Endothelial cell of hepatic sinusoid (primary cell): Measurements from ENCODE around the gene TUBD1.
"Not testable (repeated sequence)": the region's sequence is repeated elsewhere in the genome, so short reads cannot be mapped to it uniquely, and the experiment has no call there.

Source experiments
- in situ Hi-C: cut with HindIII; loops from 2 replicates; pipeline ENCODE4 v1.10.0; 2017; ENCODE audit warnings: low sequenced_read_pairs

TUBD1 gene

DNA sequence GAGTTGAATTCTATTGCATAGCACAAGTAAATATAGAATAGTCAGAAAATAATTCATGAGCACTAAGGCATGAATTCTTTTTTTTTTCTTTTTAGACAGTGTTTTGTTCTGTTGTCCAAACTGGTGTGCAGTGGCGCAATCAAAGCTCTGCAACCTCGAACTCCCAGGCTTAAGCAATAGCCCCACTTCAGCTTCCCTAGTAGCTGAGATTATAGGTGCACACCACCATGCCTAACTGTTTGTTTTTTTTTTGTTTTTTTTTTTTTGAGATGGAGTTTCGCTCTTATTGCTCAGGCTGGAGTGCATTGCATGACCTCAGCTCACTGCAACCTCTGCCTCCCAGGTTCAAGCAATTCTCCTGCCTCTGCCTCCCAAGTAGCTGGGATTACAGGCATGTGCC, 16.6 kb downstream of the TUBD1 start:
- in situ Hi-C loops = loop anchor here (10.0 kb wide), 1 partner anchor 251 kb away; no protein-coding TSS in a partner anchor

GRCh38 chr17:59874376-59874775, 18.4 kb downstream of the TUBD1 start:
- in situ Hi-C loops = loop anchor here (5.0 to 10.0 kb wide), 2 partner anchors 52 to 250 kb away; no protein-coding TSS in a partner anchor

DNA sequence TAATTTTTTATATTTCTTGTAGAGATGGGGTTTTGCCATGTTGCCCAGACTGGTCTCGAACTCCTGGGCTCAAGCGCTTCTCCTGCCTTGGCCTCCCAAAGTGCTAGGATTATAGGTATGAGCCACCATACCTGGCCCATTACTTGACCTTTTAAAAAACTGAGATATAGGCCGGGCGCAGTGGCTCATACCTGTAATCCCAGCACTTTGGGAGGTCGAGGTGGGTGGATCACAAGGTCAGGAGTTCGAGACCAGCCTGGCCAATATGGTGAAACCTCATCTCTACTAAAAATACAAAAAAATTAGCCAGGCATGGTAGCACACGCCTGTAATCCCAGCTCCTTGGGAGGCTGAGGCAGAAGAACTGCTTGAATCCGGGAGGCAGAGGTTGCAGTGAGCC, 19.3 kb downstream of the TUBD1 start:
- in situ Hi-C loops = loop anchor here (5.0 to 10.0 kb wide), 2 partner anchors 51 to 249 kb away; no protein-coding TSS in a partner anchor

DNA sequence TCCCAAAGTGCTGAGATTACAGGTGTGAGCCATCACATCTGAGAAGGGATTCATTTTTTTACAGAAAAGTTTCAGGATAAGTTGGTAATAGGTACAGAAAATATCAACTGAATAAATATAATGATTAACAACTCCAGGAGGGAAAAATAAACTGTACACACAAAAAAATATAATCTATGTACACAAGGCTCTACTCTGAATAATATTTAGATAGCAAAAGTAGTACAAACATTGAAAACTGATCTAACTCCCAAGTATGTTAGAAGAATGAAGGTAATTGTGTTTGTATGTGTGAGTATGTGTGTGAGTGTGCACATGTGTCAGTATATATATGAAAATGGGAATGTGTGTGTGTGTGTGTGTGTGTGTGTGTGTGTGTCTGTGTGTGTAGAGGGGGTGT, 20.4 kb downstream of the TUBD1 start:
- in situ Hi-C loops = loop anchor here (5.0 to 10.0 kb wide), 2 partner anchors 50 to 248 kb away; no protein-coding TSS in a partner anchor

DNA sequence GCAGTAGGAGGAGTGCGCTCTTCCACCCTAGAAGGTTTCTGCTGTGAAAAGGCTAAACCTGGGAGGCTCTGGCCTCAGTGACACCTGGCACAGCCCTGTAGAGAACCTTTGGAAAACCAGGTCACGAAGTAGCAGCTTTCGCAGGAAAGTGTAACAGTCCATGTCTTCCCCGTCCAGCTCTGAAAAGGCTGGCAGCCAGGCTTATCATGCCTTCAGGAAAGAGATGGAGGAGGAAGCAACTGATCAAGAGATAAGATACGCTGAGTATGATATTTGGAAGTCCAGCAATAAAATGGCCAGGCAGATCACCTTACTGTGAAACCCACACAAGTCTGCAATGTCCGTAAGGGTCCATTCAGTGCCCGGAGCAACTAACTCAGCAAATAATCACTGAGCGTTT, 22.3 kb downstream of the TUBD1 start:
- in situ Hi-C loops = loop anchor here (5.0 to 10.0 kb wide), 2 partner anchors 48 to 246 kb away; no protein-coding TSS in a partner anchor

GRCh38 chr17:59869941-59870218, 22.9 kb downstream of the TUBD1 start:
- in situ Hi-C loops = loop anchor here (5.0 to 10.0 kb wide), 2 partner anchors 48 to 245 kb away; no protein-coding TSS in a partner anchor

GRCh38 chr17:59863616-59864015, 29.1 kb downstream of the TUBD1 start:
- in situ Hi-C loops = no loop called here

DNA sequence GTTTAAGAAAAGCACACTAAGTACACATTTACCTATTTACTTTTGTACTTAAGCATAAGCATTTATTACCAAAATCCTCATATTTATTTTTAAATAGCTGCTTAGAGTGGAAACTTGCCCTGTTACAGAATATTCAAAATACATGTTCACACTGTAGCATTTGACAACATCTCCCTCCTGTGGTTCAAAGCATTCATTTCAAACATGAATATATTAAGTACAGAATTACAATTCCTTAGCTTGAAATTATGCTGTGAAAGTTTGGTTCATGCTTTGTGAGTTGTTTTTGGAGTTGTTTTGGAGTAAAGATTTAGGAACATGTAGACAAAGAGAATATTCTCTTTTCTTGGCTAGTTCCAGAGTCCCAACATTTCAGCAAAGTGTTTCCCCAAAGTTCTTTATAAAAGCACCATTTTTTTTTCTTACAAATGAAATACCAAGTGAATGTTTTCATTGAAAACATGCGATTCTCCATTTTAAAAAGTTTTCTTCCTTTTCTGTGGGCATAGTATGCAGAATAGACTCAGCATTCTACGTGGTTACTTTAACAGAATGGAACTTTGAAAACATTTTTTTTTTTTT, 33.2 kb downstream of the TUBD1 start:
- in situ Hi-C loops = no loop called here

- in situ Hi-C loops = no loop called here
Observed at GRCh38 chr17:59858932-59859331, 33.8 kb downstream of the TUBD1 start.

GRCh38 chr17:59858167-59858816, 34.5 kb downstream of the TUBD1 start:
- in situ Hi-C loops = no loop called here

- in situ Hi-C loops = no loop called here
Observed at GRCh38 chr17:59856859-59857794, 35.6 kb downstream of the TUBD1 start.

- in situ Hi-C loops = not testable (repeated sequence)
Observed at GRCh38 chr17:59853919-59854729, 38.6 kb downstream of the TUBD1 start.

DNA sequence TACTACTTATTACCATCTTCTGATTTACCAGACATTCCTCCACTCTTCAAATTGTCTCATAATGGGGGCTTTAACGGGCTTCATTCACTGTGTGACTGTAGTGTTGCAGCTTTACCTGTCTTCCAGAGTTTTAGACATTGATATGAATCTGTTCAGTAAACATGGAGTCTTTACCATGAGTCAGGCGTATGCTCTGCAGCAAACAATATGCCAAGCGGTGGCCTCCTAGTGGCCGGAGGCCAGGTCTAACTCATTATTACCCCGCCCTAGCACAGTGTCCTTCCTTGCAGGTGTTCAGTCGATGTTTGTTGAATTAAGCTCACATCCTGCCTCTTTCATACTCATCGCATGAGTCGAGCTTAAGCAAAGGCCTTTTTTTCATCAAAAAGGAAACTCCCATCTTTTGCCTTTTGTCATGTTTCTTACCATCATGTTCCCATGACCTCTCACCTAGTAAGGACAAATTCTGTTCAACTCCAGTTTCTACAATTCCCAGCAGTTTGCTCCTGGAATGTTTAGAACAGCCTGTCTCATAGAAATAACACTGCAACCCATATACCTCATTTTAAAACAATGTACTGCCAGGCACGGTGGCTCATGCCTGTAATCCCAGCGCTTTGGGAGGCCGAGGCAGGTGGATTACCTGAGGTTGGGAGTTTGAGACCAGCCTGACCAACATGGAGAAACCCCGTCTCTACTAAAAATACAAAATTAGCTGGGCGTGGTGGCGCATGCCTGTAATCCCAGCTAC, 39.4 kb downstream of the TUBD1 start:
- in situ Hi-C loops = no loop called here

DNA sequence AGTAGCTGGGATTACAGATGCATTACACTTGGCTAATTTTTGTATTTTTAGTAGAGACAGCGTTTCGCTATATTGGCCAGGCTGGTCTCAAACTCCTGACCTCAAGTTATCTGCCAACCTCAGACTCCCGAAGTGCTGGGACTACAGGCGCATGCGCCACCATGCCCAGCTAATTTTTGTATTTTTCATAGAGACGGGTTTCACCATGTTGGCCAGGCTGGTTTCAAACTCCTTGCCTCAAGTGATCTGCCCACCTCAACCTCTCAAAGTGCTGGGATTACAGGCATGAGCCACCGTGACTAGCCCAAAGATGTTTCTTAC, 39.9 kb downstream of the TUBD1 start:
- in situ Hi-C loops = not testable (repeated sequence)

GRCh38 chr17:59851439-59852375, 41.0 kb downstream of the TUBD1 start:
- in situ Hi-C loops = no loop called here

- in situ Hi-C loops = not testable (repeated sequence)
Observed at GRCh38 chr17:59850311-59850710, 42.4 kb downstream of the TUBD1 start.

- in situ Hi-C loops = loop anchor here (10.0 kb wide), 1 partner anchor 64 kb away; no protein-coding TSS in a partner anchor
Observed at GRCh38 chr17:59848778-59849177, 44.0 kb downstream of the TUBD1 start.

- in situ Hi-C loops = loop anchor here (10.0 kb wide), 1 partner anchor 64 kb away; no protein-coding TSS in a partner anchor
Observed at GRCh38 chr17:59848385-59848668, 44.4 kb downstream of the TUBD1 start.
